HG03103 (cell line): Measurements from ENCODE around the gene SRPX.

Source experiments
- ATAC-seq: cut with Tn5 transposase; IDR thresholded peaks from one replicate; pipeline ENCODE4 v1.9.1; 2021; ENCODE audit warnings: low read depth; ENCODE audit not compliant: unreplicated experiment

SRPX gene

GRCh38 chrX:38214044-38214443 is 6.6 kb downstream of the SRPX start:
- no peak for ATAC-seq

GRCh38 chrX:38211891-38212635 is 8.6 kb downstream of the SRPX start:
- no peak for ATAC-seq

DNA sequence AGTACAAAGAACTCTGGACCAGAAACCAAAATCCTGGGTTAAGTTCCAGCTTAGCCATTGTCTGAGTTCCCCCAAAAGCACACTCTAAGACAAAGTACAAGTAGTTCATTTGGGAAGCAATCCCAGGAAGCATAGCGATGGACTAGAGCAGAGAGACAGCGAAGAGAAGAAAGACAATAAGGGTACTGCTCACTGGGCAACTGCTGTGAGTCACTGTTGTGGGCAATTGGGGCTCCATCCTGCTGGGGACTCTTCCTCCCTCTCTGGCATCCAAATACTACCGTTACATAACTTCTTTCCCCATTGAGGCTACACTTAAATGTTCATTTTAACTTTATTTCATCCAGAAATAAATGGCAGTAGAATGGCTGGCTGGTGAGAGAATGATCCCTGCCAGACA is 14.1 kb downstream of the SRPX start:
- ATAC-seq: no peak

- ATAC-seq: no peak
Measured at GRCh38 chrX:38206036-38206435, 14.6 kb downstream of the SRPX start.

DNA sequence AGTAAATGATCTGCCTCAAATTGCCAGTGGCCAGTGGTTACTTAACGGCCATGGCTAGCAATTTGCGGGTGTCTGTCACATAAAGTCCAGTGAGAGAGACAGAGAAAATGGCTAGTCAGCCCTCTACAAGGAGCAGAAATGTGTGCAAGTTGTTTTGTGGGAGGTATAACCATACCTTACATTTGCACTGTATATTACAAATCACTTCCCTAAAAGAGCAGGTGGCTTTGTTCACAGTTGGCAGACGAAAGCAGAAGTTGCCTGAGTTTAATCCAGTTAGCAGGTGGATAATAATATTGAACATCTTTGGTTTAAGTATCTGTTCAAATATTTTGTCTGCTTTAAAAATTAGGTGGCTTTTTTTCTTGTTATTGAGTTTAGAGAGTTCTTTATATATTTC is 15.6 kb downstream of the SRPX start:
- ATAC-seq: no peak

DNA sequence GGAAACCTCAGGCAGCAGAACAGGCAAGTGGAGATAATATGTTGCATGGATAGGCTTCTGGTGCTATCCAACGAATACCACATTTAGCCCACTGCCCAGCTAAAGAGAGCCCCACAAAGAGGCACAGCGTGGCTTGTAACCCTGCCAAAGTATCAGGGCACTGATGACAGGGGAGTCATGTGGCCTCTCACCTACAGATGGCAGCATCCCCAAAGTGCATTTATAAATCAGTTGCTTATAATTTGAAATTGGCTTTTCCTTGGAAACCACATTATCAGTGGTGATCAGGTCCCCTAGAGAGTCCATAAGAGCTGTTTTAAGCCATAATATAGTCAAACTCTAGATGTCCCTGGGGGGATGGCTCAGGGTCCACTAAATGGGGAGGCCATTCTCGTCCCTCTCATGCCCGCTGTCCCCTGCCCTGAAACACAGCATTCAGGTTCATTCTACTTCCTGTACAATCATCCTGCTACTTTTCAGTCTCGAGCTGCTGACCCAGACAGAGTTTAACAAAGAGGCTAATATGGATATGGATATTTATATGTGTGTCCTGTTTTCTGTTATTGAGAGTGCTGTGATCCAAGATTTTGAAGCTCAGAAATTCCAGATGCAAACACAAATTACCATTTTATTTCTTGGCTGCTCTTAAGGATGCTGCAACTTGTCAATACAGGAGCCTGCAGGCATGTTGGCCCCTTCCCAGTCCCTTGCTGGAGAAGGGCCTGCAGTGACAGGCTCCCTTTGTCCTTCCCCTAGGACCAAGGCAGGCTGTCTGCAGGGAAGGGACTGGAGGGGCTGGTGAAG is 28.5 kb downstream of the SRPX start:
- no peak for ATAC-seq

GRCh38 chrX:38189431-38190250 is 31.0 kb downstream of the SRPX start:
- no peak for ATAC-seq

- ATAC-seq: no peak
Measured at GRCh38 chrX:38183596-38183995, 37.1 kb downstream of the SRPX start.

- no peak for ATAC-seq
Measured at GRCh38 chrX:38181357-38181756, 39.3 kb downstream of the SRPX start.

DNA sequence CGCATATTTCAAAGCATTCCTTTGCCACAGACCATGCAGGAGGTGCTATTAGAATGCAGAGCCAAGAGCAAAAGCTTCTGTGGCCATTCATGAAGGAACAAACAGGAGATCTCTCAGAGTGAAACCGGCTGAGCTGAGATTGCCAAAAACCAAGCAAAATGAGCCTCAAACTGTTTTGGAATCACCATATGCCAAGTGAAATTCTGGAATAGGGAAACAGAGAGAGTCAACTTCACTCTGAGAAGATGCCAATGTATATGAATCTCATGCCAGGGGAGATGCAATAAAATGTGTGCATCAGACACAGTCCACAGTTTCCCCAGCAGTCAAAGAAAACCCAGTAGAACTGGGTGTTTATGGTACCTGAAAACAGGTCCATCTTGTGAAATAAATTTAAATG is 42.3 kb downstream of the SRPX start:
- ATAC-seq: no peak

DNA sequence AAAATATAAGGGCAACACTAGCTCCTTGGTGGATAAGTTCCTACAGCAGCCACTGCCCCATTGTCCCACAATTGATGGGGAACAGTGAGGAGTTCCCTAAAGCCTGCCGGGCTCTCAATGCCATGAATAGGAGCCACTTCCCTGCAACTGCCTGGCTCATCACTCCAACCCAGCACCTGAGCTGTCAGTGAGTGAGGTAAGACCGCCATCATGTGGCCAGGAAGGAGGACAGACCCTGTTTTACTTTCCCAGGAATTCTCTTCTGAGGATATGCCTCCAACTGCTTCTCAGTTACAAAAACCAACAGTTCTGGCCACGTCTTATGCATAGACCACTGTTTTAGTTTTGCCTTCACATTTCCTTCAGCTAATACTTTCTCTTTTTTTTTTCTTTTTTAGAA is 45.5 kb downstream of the SRPX start:
- no peak for ATAC-seq

- ATAC-seq: no peak
Measured at GRCh38 chrX:38172596-38172995, 48.1 kb downstream of the SRPX start.

- no peak for ATAC-seq
Measured at GRCh38 chrX:38170556-38170955, 50.1 kb downstream of the SRPX start.

- no peak for ATAC-seq
Measured at GRCh38 chrX:38166478-38167083, 54.1 kb downstream of the SRPX start.

GRCh38 chrX:38165023-38165422 is 55.6 kb downstream of the SRPX start:
- ATAC-seq: no peak

GRCh38 chrX:38163193-38163592 is 57.5 kb downstream of the SRPX start:
- no peak for ATAC-seq

DNA sequence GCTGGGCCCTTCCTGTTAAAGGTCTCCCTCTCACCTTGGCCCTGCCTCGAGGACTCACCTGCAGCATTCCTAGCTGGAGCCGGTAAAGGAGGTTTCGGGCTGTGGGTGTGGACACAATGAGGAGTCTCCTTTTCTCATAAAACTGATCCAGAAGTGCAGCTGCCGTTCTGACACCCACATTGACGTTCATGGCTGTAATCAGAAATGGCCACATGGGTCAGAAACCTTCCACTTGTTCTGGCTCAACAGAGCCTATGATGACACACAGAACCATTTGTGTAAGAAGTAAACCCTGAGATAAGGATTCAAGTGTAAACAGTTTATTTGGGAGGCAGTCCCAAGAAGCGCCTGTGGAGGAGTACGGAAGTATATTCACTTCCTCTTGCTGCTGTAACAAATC is 63.8 kb downstream of the SRPX start:
- ATAC-seq: no peak

GRCh38 chrX:38154818-38155217 is 65.9 kb downstream of the SRPX start:
- ATAC-seq: no peak

- no peak for ATAC-seq
Measured at GRCh38 chrX:38154340-38154739, 66.3 kb downstream of the SRPX start.

GRCh38 chrX:38151441-38151840 is 69.2 kb downstream of the SRPX start:
- no peak for ATAC-seq

- no peak for ATAC-seq
Measured at GRCh38 chrX:38150993-38151392, 69.7 kb downstream of the SRPX start.
